Body of pancreas (tissue), 4 donors: ENCODE results near the gene RANBP10.

ENCODE experiments used
- CTCF ChIP-seq, 7 experiments: fragments of 450-650 bp in 4 of 7; fragments of 200-600 bp in 3 of 7; sonication (generic) in 3 of 7; IDR thresholded peaks; one replicate each; pipeline ENCODE4 v1.5.1; 2016 to 2019; ENCODE audit warnings: antibody characterized with exemption in 7 of 7
- POLR2A ChIP-seq, 3 donors: fragments of 450-650 bp; IDR thresholded peaks; one replicate each; pipeline ENCODE4 v1.6.1; 2016; ENCODE audit warnings: antibody characterized with exemption in 3 of 3, mild to moderate bottlenecking in 2 of 3

- TF ChIP-seq CTCF (IDR thresholded peaks at IDR 0.05) (no peak), POLR2A (IDR thresholded peaks at IDR 0.05) (no peak)
Observed at GRCh38 chr16:67820608-67821259, 14.4 kb upstream of the RANBP10 start.
